ENCODE measurements around the gene TNKS2. TPM values are rescaled to one million over a fixed set of nuclear protein-coding genes. Genes with fewer than 3 reads are reported as not detected.

Gene TNKS2
- total RNA-seq, 4 donors from 2014 or later, result 27.8 to 47.0 (median 31.3) TPM

GRCh38 chr10:91796331-91797047 lies 1.7 kb upstream of the TNKS2 start:
- H3K4me1 ChIP-seq, result peaks cover 0 to 26% (median 12%) of the 10 kb centered on the region in 4 donors
- DNase-seq, result peak; percentile 64 to 79 (median 66)
- TF ChIP-seq POLR2A (IDR thresholded peaks at IDR 0.05) (no peak), CTCF (IDR thresholded peaks at IDR 0.05) (no peak)
- H3K9me3 ChIP-seq, result no peaks in the 10 kb centered on the region
- H3K4me3 ChIP-seq, result peak overlapping the region; percentile 33 to 97 (median 54)
- peak overlapping the region; percentile 94 to 98 (median 98) for H3K27ac ChIP-seq
- no peaks in the 10 kb centered on the region for H3K27me3 ChIP-seq
- H3K36me3 ChIP-seq, result no peaks in the 10 kb centered on the region

- no peaks in the 10 kb centered on the region for H3K36me3 ChIP-seq
- H3K4me1 ChIP-seq, result peaks cover 0 to 32% (median 12%) of the 10 kb centered on the region in 4 donors
- H3K27me3 ChIP-seq, result no peaks in the 10 kb centered on the region
- TF ChIP-seq CTCF (IDR thresholded peaks at IDR 0.05) (no peak), POLR2A (IDR thresholded peaks at IDR 0.05) (no peak)
- peak overlapping the region; percentile 94 to 98 (median 98) for H3K27ac ChIP-seq
- no peaks in the 10 kb centered on the region for H3K9me3 ChIP-seq
- no peak for DNase-seq
- peak overlapping the region; percentile 33 to 97 (median 54) for H3K4me3 ChIP-seq
Measured at GRCh38 chr10:91797048-91797690, 1.1 kb upstream of the TNKS2 start.

GRCh38 chr10:91798649-91799611 lies 704 bp downstream of the TNKS2 start:
- peaks cover 0 to 39% (median 12%) of the 10 kb centered on the region in 4 donors for H3K4me1 ChIP-seq
- peak in 2 of 3 donors; percentile 61 to 79 for DNase-seq
- TF ChIP-seq CTCF (IDR thresholded peaks at IDR 0.05) (no peak), POLR2A (IDR thresholded peaks at IDR 0.05) (no peak)
- H3K36me3 ChIP-seq, result no peaks in the 10 kb centered on the region
- H3K9me3 ChIP-seq, result no peaks in the 10 kb centered on the region
- H3K27me3 ChIP-seq, result no peaks in the 10 kb centered on the region
- H3K4me3 ChIP-seq, result peak overlapping the region; percentile 69 to 97 (median 86)
- H3K27ac ChIP-seq, result peak overlapping the region; percentile 94 to 98 (median 98)

GRCh38 chr10:91799612-91799975 lies 1.4 kb downstream of the TNKS2 start:
- no peak for DNase-seq
- no peak for TF ChIP-seq POLR2A (IDR thresholded peaks at IDR 0.05)
- TF ChIP-seq CTCF (IDR thresholded peaks at IDR 0.05), result no peak
- Histone ChIP-seq H3K27ac (peak overlapping the region; percentile 94 to 98 (median 98)), H3K4me3 (peak overlapping the region; percentile 69 to 97 (median 86)), H3K9me3 (no peaks in the 10 kb centered on the region), H3K4me1 (peaks cover 0 to 39% (median 12%) of the 10 kb centered on the region in 4 donors), H3K36me3 (peaks cover 0 to 2% (median 0%) of the 10 kb centered on the region in 3 donors), H3K27me3 (no peaks in the 10 kb centered on the region)

GRCh38 chr10:91800182-91800581 lies 2.0 kb downstream of the TNKS2 start:
- DNase-seq, result no peak
- H3K27me3 ChIP-seq, result no peaks in the 10 kb centered on the region
- TF ChIP-seq POLR2A (IDR thresholded peaks at IDR 0.05) (no peak), CTCF (IDR thresholded peaks at IDR 0.05) (no peak)
- peaks cover 0 to 6% (median 0%) of the 10 kb centered on the region in 3 donors for H3K36me3 ChIP-seq
- H3K4me3 ChIP-seq, result peak overlapping the region in 2 of 4 donors; percentile 69 to 97
- no peaks in the 10 kb centered on the region for H3K9me3 ChIP-seq
- no peak overlapping the region for H3K27ac ChIP-seq
- peaks cover 0 to 39% (median 12%) of the 10 kb centered on the region in 4 donors for H3K4me1 ChIP-seq

Data from Peyer's patch (tissue), 4 donors.